K562 (cell line): ENCODE results near the gene CYCS. TPM values are rescaled to one million over a fixed set of nuclear protein-coding genes. Genes with fewer than 3 reads are reported as not detected.

Experiments
- ATAC-seq: fragments of 200-7000 bp; cut with Tn5 transposase; 3 replicates; pipeline ENCODE4 v1.9.1; 2020; ENCODE audit warnings: moderate library complexity
- BruUV-seq: library from RNA; stranded (reverse); fragments of 400-500 nt; replicated peaks from 2 replicates; lab custom pipeline; 2021; lab: Mats Ljungman, UMichigan
- CTCF ChIA-PET: fragments of 300-600 bp; formaldehyde crosslinking; extraction: SDS; loops from one replicate; lab custom pipeline; 2021; ENCODE audit warnings: low intra/inter-chr PET ratio; lab: Yijun Ruan, JAX
- POLR2A ChIA-PET: fragments of 300-600, 350-650 bp; sonication (Branson Sonifier 250); formaldehyde crosslinking; extraction: SDS; loops from one replicate; lab custom pipeline; 2021; ENCODE audit warnings: antibody characterized with exemption, inconsistent platforms; lab: Yijun Ruan, JAX
- DNase-seq, 4 experiments: peaks; one replicate each; pipeline versions ENCODE4 v3.0.0 to v3.0.0-alpha.2; 2011 to 2018; ENCODE audit warnings: low spot score in 3 of 4, mixed read lengths in 3 of 4; ENCODE audit errors: extremely low read depth in 1 of 4
- FAIRE-seq: peaks from 2 replicates; lab custom pipeline; 2011; peaks lifted over from hg19 to GRCh38; lab: Jason Lieb, UNC
- H2AFZ ChIP-seq: 2 replicates; pipeline ENCODE4 v1.6.0; 2011; ENCODE audit warnings: low read depth, low read length, control low read depth, inconsistent platforms
- H3K27ac ChIP-seq: fragments of 200-600 bp; 3 replicates; pipeline ENCODE4 v1.8.0; 2011; ENCODE audit warnings: low read depth, mild to moderate bottlenecking, control low read depth, inconsistent platforms, low read length, moderate library complexity, mixed read lengths; ENCODE audit errors: extremely low read depth
- H3K27me3 ChIP-seq, 2 experiments: fragments of 300-600 bp in 1 of 2; 2 replicates in 1 of 2; 3 replicates in 1 of 2; pipeline versions ENCODE4 v1.6.0 to v1.8.0; 2011; ENCODE audit warnings: inconsistent platforms in 2 of 2, low read length in 2 of 2, mild to moderate bottlenecking in 1 of 2, mixed read lengths in 1 of 2, moderate library complexity in 1 of 2; ENCODE audit not compliant: control insufficient read depth in 2 of 2, insufficient read depth in 2 of 2
- H3K36me3 ChIP-seq: fragments of 300-600 bp; 3 replicates; pipeline ENCODE4 v1.8.0; 2011; ENCODE audit warnings: mild to moderate bottlenecking, low read length, inconsistent platforms; ENCODE audit not compliant: control insufficient read depth, insufficient read depth
- H3K4me1 ChIP-seq, 2 experiments: fragments of 200-600 bp in 1 of 2; replicated peaks in 1 of 2; 2 replicates in 1 of 2; 3 replicates in 1 of 2; pipeline versions ENCODE4 v1.5.1 to v1.8.0; 2011; ENCODE audit warnings: inconsistent platforms in 2 of 2, low read length in 2 of 2, mild to moderate bottlenecking in 1 of 2, mixed read lengths in 1 of 2, moderate library complexity in 1 of 2; ENCODE audit not compliant: control insufficient read depth in 2 of 2, insufficient read depth in 2 of 2
- H3K4me2 ChIP-seq: 2 replicates; pipeline ENCODE4 v1.6.1; 2011; ENCODE audit warnings: low read length, control low read depth, inconsistent platforms, mixed read lengths; ENCODE audit not compliant: insufficient read depth
- H3K4me3 ChIP-seq: fragments of 200-600 bp; sonication (generic), shearing (Covaris generic); 2 replicates; pipeline ENCODE4 v1.5.1; 2016; ENCODE audit warnings: control low read depth, inconsistent platforms
- H3K79me2 ChIP-seq: fragments of 200-600 bp; 3 replicates; pipeline ENCODE4 v1.8.0; 2011; ENCODE audit warnings: low read length, inconsistent platforms; ENCODE audit not compliant: control insufficient read depth, insufficient read depth
- H3K9ac ChIP-seq, 2 experiments: 2 replicates each; pipeline versions ENCODE4 v1.6.0 to v1.6.1; 2011; ENCODE audit warnings: low read depth in 2 of 2, low read length in 2 of 2, control low read depth in 1 of 2, inconsistent platforms in 1 of 2, mild to moderate bottlenecking in 1 of 2, mixed read lengths in 1 of 2; ENCODE audit not compliant: insufficient read depth in 1 of 2
- H3K9me1 ChIP-seq: one replicate; pipeline ENCODE4 v1.6.0; 2011; ENCODE audit warnings: inconsistent platforms, mild to moderate bottlenecking, low read length, moderate library complexity; ENCODE audit not compliant: control insufficient read depth, insufficient read depth
- H3K9me3 ChIP-seq: replicated peaks from 2 replicates; pipeline ENCODE4 v1.5.1; 2011; ENCODE audit warnings: low read depth, low read length, inconsistent platforms; ENCODE audit not compliant: control insufficient read depth, insufficient read depth
- H4K20me1 ChIP-seq: replicated peaks from 2 replicates; pipeline ENCODE4 v1.6.1; 2011; ENCODE audit warnings: low read length, inconsistent platforms, mixed read lengths; ENCODE audit not compliant: control insufficient read depth, insufficient read depth
- JUNB ChIP-seq: fragments of 450-650 bp; formaldehyde crosslinking; conservative IDR thresholded peaks from 2 replicates; pipeline ENCODE4 v1.4.0; 2020; ENCODE audit warnings: mild to moderate bottlenecking
- KAT7 ChIP-seq: sonication (generic); formaldehyde crosslinking; IDR thresholded peaks from 2 replicates; pipeline ENCODE4 v1.8.0; 2022; ENCODE audit warnings: missing genetic modification reagents, mild to moderate bottlenecking, borderline replicate concordance
- MTA2 ChIP-seq: fragments of 450-650 bp; IDR thresholded peaks from 2 replicates; pipeline ENCODE4 v1.6.1; 2016; ENCODE audit warnings: low read depth
- NKRF ChIP-seq: fragments of 450-650 bp; IDR thresholded peaks from 2 replicates; pipeline ENCODE4 v1.6.1; 2016; ENCODE audit warnings: borderline replicate concordance
- PYGO2 ChIP-seq: fragments of 450-650 bp; IDR thresholded peaks from 2 replicates; pipeline ENCODE4 v1.6.1; 2016; ENCODE audit warnings: mild to moderate bottlenecking, missing genetic modification characterization, moderate library complexity, missing compliant biosample characterization
- SNRNP70 ChIP-seq: fragments of 200-400 bp; formaldehyde crosslinking; optimal IDR thresholded peaks from 2 replicates; pipeline ENCODE3; 2017; ENCODE audit warnings: low read depth, low read length
- ZBTB1 ChIP-seq: sonication (generic); formaldehyde crosslinking; IDR thresholded peaks from 2 replicates; pipeline ENCODE4 v1.8.1; 2023; ENCODE audit warnings: missing genetic modification reagents, low read depth, mild to moderate bottlenecking, borderline replicate concordance
- ZC3H4 ChIP-seq: sonication (generic); formaldehyde crosslinking; IDR thresholded peaks from 2 replicates; pipeline ENCODE4 v1.9.0; 2021; ENCODE audit warnings: missing genetic modification reagents, borderline replicate concordance
- ZNF511 ChIP-seq: sonication (generic); formaldehyde crosslinking; IDR thresholded peaks from 2 replicates; pipeline ENCODE4 v1.8.0; 2022; ENCODE audit warnings: mild to moderate bottlenecking, missing genetic modification reagents
- ZNF518B ChIP-seq: fragments of 250-450 bp; sonication (Bioruptor Pico); IDR thresholded peaks from 2 replicates; pipeline ENCODE4 v1.5.0; 2021; ENCODE audit warnings: mild to moderate bottlenecking, moderate library complexity
- ZNF780A ChIP-seq: fragments of 250-450 bp; sonication (Bioruptor Pico); IDR thresholded peaks from 2 replicates; pipeline ENCODE4 v1.5.0; 2021; ENCODE audit warnings: mild to moderate bottlenecking
- WGBS: fragments of 100-300 bp; shearing (Covaris generic); methylation state at CpG from one replicate; pipeline ENCODE4 v1.1.6; 2016; ENCODE audit warnings: low coverage, mixed read lengths; ENCODE audit not compliant: insufficient coverage; ENCODE audit errors: missing lambda C conversion rate; 5-methylcytosine and 5-hydroxymethylcytosine counted together
- in situ Hi-C: fragments of 300-500 bp; cut with MboI; formaldehyde crosslinking; loops from 4 replicates; pipeline ENCODE4 v1.15.0; 2018; ENCODE audit warnings: inconsistent platforms, mixed read lengths
- intact Hi-C: fragments of 100-400 bp; cut with micrococcal nuclease; formaldehyde crosslinking; loops from 2 replicates; pipeline ENCODE4 v1.14.2; 2022
- polyA plus RNA-seq, 8 experiments: library from polyadenylated mRNA; depleted of rRNA in 4 of 8; stranded (reverse) in 5 of 8; unstranded in 3 of 8; fragments of >200 nt; fragmentation: Nextera tagmentation in 2 of 8; fragmentation: Illumina TruSeq in 1 of 8; extraction: Ambion mirVana in 2 of 8; extraction: Trizol in 1 of 8; gene quantifications; 2 replicates each; pipeline versions ENCODE4 v1.2.1 to v1.2.3, GENCODE V29; 2011 to 2014; ENCODE audit warnings: inconsistent platforms in 1 of 8, missing spikeins in 1 of 8
- total RNA-seq, 7 experiments: library from RNA; depleted of rRNA in 6 of 7; stranded (reverse); fragments of >200 nt in 6 of 7; fragmentation: Illumina TruSeq in 2 of 7; extraction: Trizol in 2 of 7; gene quantifications; 2 replicates each; pipeline versions ENCODE4 v1.2.1 to v1.2.3, GENCODE V29; 2011 to 2021; ENCODE audit warnings: low replicate concordance in 1 of 7

The CYCS gene
- total and polyA plus RNA-seq, 9 of the 15 experiments (the other 6 are each of a cell fraction or from before 2014, with no cell fraction given): 206 to 1,425 (median 438) TPM

GRCh38 chr7:25126751-25127150 lies 1.7 kb upstream of the CYCS start (continued):
- TF ChIP-seq ZNF511: no peak
- TF ChIP-seq, all 486 proteins: peak for 0

- Histone ChIP-seq H3K36me3 (peaks cover 49% of the 10 kb centered on the region), H3K4me1 (peaks cover 2 to 3% of the 10 kb centered on the region in 2 experiments; a peak in 2 of 5 replicates)
- TF ChIP-seq JUNB (CRISPR knock-in tag) (no peak), ZNF780A (no peak), ZNF518B (no peak), ZBTB1 (0 out of 2 replicates have a peak, but pooled peaks have one; percentile 4), KAT7 (CRISPR knock-in tag) (peak; percentile 84; the same call in 1 of the 2 replicates), SNRNP70 (peak; percentile 75), MTA2 (no peak), ZC3H4 (CRISPR knock-in tag) (peak; percentile 49; the same call in 1 of the 2 replicates), PYGO2 (no peak), NKRF (no peak)
Observed at GRCh38 chr7:25124465-25125136, 459 bp downstream of the CYCS start.

More at GRCh38 chr7:25124465-25125136, 459 bp downstream of the CYCS start:
- Histone ChIP-seq H3K9ac (peak overlapping the region; percentile 97 to 99), H4K20me1 (peaks cover 11% of the 10 kb centered on the region), H3K79me2 (peaks cover 44% of the 10 kb centered on the region), H3K9me1 (no peaks in the 10 kb centered on the region), H3K9me3 (no peaks in the 10 kb centered on the region), H3K27me3 (no peaks in the 10 kb centered on the region), H3K27ac (peak overlapping the region; percentile 96), H3K4me3 (peak overlapping the region; percentile 90), H3K4me2 (peak overlapping the region; percentile 99), H2AFZ (no peak overlapping the region)
- ATAC-seq: peak; percentile 24
- intact Hi-C loops: no loop called here
- in situ Hi-C loops: no loop called here
- ChIA-PET CTCF (no interaction called here), POLR2A (interaction anchor here (0.6 to 2.9 kb wide), 31 partner anchors 8 to 1526 kb away, joined by 3 to 32 read pairs (median 4); a partner anchor contains a TSS)
- no TSS peak for BruUV-seq
- peak in 3 of 4 experiments; percentile 28 to 38 (median 31) for DNase-seq
- no peak for FAIRE-seq
- 0% methylated on average over 20 of the region's 32 CpGs for WGBS
